NCI-H510A (cell line): ENCODE measurements around the gene STK32C.
"Not testable (repeated sequence)": the region's sequence is repeated elsewhere in the genome, so short reads cannot be mapped to it uniquely, and the experiment has no call there.

Experiments
- DNase-seq: peaks from one replicate; lab custom pipeline; 2025; lab: John Stamatoyannopoulos, UW

The STK32C gene

DNA sequence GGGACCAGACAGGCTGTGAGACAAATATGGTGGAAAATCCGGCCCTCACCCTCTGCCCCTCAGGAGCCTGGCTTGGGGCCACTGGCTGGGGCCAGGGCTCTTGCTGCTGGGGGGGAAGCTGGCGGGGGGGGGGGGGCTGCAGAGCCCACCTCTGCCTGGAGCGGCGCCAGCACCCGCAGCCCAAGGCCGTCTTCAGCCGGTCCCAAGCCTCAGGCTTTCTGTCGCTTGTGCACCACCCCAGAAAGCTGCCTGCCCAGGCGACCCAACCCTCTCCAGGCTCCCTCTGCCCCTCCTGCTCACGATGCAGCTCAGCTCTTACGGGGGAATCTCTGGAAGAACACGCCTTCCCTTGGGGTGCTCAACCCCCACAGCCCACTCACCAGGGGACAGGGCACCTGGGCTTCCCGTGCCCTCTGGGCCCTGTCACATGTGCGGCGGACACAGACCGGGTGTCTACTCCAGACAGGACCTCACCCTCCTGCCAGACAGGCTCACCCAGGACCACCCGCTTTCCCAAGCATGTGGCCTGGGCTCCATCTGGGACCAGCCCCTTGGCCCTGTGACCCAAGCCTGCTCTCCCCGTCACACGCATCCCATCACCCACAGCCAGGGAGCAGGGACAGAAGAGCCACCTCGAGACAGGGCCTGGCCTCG, 77.1 kb downstream of the STK32C start:
- DNase-seq, result no peak

- DNase-seq, result no peak
Observed at GRCh38 chr10:132229834-132230556, 77.8 kb downstream of the STK32C start.

GRCh38 chr10:132229096-132229495, 78.7 kb downstream of the STK32C start:
- DNase-seq, result no peak

- DNase-seq, result no peak
Observed at GRCh38 chr10:132228616-132229015, 79.1 kb downstream of the STK32C start.

- DNase-seq, result no peak
Observed at GRCh38 chr10:132227851-132228390, 79.8 kb downstream of the STK32C start.

DNA sequence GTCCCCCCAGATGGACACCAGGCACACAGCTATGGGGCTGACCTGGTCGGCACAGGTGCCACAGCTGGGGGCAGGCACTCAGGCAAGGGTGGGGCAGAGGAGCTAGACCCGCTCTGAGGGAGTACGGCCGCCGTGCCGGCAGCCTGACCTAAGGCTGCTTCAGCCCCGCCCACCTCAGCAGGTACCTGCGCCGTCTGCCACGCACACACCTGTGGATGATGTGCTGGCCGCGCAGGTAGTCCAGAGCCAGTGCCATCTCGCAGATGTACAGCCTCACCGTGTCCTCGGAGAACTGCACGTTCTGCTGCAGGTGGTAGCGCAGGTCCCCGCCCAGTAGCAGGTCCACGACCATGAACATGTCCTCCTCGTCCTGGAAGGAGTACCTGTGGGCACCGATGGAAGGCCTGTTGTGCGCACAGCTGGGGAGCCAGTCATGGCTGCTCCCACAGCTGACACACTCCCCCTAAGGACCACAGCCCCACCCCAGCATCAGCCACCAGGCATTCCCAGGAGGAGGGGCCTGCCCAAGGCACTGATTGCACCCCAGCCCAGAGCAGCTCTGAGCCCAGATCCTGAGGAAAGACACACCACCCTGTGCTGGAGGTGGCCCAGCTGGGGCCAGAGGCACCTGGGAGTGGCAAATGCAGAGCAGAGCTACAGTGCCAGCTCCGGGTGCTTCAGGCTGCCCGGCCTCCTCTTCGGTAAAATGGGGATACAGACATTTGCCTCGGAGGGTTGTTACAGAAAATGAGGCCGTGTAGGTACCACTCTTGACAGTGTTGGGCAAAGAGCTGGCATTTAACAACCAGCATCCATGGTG, 81.0 kb downstream of the STK32C start:
- no peak for DNase-seq

GRCh38 chr10:132225849-132226205, 81.9 kb downstream of the STK32C start:
- DNase-seq, result no peak

- DNase-seq, result no peak
Observed at GRCh38 chr10:132225073-132225848, 82.5 kb downstream of the STK32C start.

DNA sequence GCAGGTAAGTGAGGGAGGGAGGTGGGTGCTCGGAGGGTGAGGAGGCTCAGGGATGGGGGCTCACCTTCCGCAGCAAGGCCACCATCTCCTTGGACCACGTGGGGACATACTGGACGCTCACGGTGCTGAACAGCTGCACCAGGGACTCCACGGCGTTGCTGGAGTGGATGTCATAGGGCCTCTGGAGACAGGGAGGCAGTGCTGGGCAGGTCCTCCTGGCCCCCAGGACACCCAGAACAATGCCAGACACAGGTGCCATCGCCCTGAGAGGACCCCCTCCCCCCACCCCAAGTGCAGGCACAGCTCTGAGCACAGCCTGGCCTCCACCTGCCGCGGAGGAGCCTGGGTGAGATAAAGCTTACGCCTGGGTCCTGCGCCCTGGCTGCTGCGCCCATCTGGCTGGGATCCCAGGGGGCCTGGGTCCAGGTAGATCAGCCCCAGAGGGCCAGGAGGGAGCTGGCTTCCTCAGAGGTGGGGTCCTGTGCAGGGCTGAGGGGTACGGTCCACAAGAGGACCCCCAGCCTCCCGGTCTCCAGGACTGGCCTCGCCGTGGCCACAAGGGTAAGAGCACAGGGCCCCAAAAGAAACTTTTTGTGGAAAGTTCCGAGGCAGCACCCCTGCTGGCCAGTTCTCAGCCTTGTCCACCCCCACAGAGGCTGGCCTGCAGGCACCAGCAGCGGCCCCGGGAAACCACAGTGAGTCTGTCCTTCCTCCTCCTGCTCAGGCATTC, 83.2 kb downstream of the STK32C start:
- no peak for DNase-seq

DNA sequence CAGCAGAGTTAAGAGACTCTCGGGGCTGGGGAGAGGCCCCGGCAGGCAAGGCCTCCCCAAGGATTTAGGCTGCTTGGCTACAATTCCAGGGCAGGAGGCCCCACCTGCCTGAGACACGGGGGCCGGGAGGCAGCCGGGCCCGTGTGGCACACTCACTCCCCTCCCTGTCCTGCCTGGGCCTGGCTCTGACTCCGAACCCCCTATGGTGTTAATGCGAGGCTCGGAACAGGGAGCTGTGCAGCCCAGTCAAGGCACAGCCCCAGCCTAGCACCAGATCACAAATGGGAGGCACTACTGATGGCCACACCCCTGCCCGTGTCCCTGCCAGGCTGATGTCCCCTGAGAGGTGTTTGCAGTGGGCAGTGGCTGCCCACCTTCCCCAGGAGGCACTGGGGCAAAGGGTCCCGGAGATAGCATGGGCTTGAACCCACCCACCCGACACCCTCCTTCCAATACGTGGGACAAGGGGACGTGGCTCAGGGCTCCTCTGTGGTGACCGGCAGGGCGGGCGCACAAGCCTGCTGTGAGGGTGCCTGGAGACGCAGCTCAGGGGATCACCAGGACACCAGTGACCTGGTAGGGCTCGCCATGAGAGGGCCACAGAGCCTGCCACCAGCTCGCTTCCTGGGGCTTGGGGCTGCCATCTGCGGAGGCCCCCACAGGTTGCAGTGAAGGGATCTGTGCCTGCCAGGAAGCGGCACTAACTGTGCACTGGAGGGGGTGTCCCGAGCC, 84.0 kb downstream of the STK32C start:
- DNase-seq, result no peak

GRCh38 chr10:132223156-132223590, 84.6 kb downstream of the STK32C start:
- no peak for DNase-seq

GRCh38 chr10:132222726-132223125, 85.0 kb downstream of the STK32C start:
- no peak for DNase-seq

DNA sequence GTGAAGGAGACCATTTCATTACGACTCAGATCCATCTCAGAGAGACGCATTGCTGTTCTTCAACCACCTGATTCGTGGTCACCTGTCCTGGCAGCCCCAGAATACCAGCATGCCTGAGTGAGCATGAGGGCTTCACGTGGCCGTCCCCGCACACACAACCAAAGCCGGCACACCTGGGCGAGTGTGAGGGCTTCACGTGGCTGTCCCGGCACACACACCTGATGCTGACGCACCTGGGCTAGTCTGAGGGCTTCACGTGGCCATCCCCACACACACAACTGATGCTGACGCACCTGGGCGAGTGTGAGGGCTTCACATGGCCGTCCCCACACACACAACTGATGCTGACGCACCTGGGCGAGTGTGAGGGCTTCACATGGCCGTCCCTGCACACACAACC, 86.8 kb downstream of the STK32C start:
- not testable (repeated sequence) for DNase-seq

- no peak for DNase-seq
Observed at GRCh38 chr10:132220061-132220460, 87.7 kb downstream of the STK32C start.

GRCh38 chr10:132219486-132219885, 88.3 kb downstream of the STK32C start:
- DNase-seq, result no peak

- not testable (repeated sequence) for DNase-seq
Observed at GRCh38 chr10:132216441-132216840, 91.3 kb downstream of the STK32C start.

- DNase-seq, result no peak
Observed at GRCh38 chr10:132213917-132214316, 93.8 kb downstream of the STK32C start.

- no peak for DNase-seq
Observed at GRCh38 chr10:132212816-132213215, 94.9 kb downstream of the STK32C start.

DNA sequence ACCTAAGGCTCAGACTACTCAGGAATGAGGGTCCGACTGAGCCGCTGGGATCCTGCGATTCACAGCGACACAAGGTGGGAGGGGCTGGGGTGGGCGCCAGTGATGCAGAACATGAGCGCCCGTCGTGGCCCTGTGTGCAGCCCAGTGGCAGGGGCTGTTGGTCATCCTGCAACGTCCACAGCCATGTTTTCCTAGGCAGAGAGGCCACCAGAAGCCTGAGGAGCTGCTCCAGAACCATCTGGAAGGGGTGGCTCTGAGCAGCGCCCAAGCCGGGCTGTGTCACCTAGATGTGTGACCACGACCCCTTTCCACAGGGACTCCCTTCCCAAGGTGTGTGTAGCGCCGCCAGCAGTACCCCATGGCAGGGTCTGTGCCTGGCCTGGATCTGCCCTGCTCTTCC, 96.5 kb downstream of the STK32C start:
- DNase-seq, result no peak

GRCh38 chr10:132210766-132211165, 97.0 kb downstream of the STK32C start:
- DNase-seq, result no peak
